Tibial artery (tissue), 4 donors: ENCODE measurements around the gene SGCE.

Source experiments
- DNase-seq, 2 donors: peaks; one replicate each; pipeline ENCODE4 v3.0.0-alpha.2; 2019
- H3K27ac ChIP-seq, 2 donors: fragments of 200-600 bp; sonication (generic) in 1 of 2; 1 replicate in 1 of 2; 2 replicates in 1 of 2; pipeline ENCODE4 v1.5.1; 2018 to 2019; ENCODE audit warnings: mild to moderate bottlenecking in 1 of 2
- H3K27me3 ChIP-seq, 2 donors: fragments of 200-600 bp; sonication (generic) in 1 of 2; one replicate each; pipeline versions ENCODE4 v1.5.1 to v1.6.0; 2016 to 2019
- H3K36me3 ChIP-seq, 3 donors: fragments of 200-600 bp; sonication (generic) in 2 of 3; one replicate each; pipeline ENCODE4 v1.5.1; 2016 to 2019; ENCODE audit warnings: mild to moderate bottlenecking in 2 of 3
- H3K4me1 ChIP-seq, 4 donors: fragments of 200-600 bp; sonication (generic) in 2 of 4; 1 replicate in 3 of 4; 2 replicates in 1 of 4; pipeline ENCODE4 v1.5.1; 2016 to 2019
- H3K4me3 ChIP-seq, 2 donors: fragments of 200-600 bp; sonication (generic) in 1 of 2; 1 replicate in 1 of 2; 2 replicates in 1 of 2; pipeline ENCODE4 v1.5.1; 2018 to 2019; ENCODE audit warnings: mild to moderate bottlenecking in 2 of 2
- H3K9me3 ChIP-seq, 3 donors: fragments of 200-600 bp; sonication (generic) in 1 of 3; one replicate each; pipeline ENCODE4 v1.5.1; 2016 to 2019
- CTCF ChIP-seq, 2 experiments: fragments of 200-600 bp in 1 of 2; fragments of 450-650 bp in 1 of 2; IDR thresholded peaks; one replicate each; pipeline ENCODE4 v1.5.1; 2017 to 2019; ENCODE audit warnings: antibody characterized with exemption in 2 of 2, mild to moderate bottlenecking in 1 of 2, moderate library complexity in 1 of 2
- intact Hi-C: fragments of 100-400 bp; cut with DNase I; formaldehyde crosslinking; loops from one replicate; pipeline ENCODE4 v1.15.0; 2023; ENCODE audit warnings: low total_unique reads

SGCE gene

DNA sequence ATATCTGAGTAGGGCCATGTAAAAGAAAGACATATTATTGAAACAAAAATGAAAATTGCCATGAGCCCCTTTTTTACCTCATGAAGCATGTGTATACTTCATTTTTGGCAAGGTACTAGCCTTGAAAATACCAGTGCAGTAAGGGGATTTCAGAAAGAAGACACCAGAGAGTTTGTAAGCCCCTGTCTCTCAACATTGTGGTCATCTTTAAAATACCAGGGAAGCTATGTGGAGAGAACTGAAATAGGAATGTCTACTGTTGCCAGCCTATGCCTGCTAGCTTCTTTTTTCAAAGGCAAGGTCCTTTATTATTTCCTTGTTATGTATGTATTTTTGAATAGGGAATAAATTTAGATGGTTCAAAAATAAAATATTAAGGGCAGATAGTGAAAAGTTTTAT is 88.5 kb downstream of the SGCE start:
- no peak for TF ChIP-seq CTCF (IDR thresholded peaks at IDR 0.05)
- peaks cover 0 to 6% (median 0%) of the 10 kb centered on the region in 3 donors for H3K9me3 ChIP-seq
- H3K4me3 ChIP-seq = no peak overlapping the region
- intact Hi-C loops = no loop called here
- no peaks in the 10 kb centered on the region for H3K4me1 ChIP-seq
- H3K27ac ChIP-seq = no peak overlapping the region
- peaks cover 0 to 7% (median 7%) of the 10 kb centered on the region in 3 donors for H3K36me3 ChIP-seq
- DNase-seq = no peak
- no peaks in the 10 kb centered on the region for H3K27me3 ChIP-seq

GRCh38 chr7:94565247-94565894 is 90.6 kb downstream of the SGCE start:
- intact Hi-C loops = no loop called here
- TF ChIP-seq CTCF (IDR thresholded peaks at IDR 0.05) = no peak
- DNase-seq = no peak
- Histone ChIP-seq H3K9me3 (no peaks in the 10 kb centered on the region), H3K27me3 (no peaks in the 10 kb centered on the region), H3K36me3 (peaks cover 0 to 1% (median under 1%) of the 10 kb centered on the region in 3 donors), H3K4me3 (no peak overlapping the region), H3K4me1 (no peaks in the 10 kb centered on the region), H3K27ac (no peak overlapping the region)

- DNase-seq = no peak
- no peak for TF ChIP-seq CTCF (IDR thresholded peaks at IDR 0.05)
- H3K9me3 ChIP-seq = no peaks in the 10 kb centered on the region
- H3K27ac ChIP-seq = no peak overlapping the region
- no peaks in the 10 kb centered on the region for H3K4me1 ChIP-seq
- intact Hi-C loops = no loop called here
- H3K4me3 ChIP-seq = no peak overlapping the region
- H3K27me3 ChIP-seq = no peaks in the 10 kb centered on the region
- H3K36me3 ChIP-seq = peaks cover 0 to 10% (median 3%) of the 10 kb centered on the region in 3 donors
Measured at GRCh38 chr7:94562525-94562924, 93.4 kb downstream of the SGCE start.

- Histone ChIP-seq H3K4me3 (no peak overlapping the region), H3K4me1 (no peaks in the 10 kb centered on the region), H3K36me3 (peaks cover 0 to 10% (median 3%) of the 10 kb centered on the region in 3 donors), H3K27me3 (no peaks in the 10 kb centered on the region), H3K9me3 (no peaks in the 10 kb centered on the region), H3K27ac (no peak overlapping the region)
- intact Hi-C loops = no loop called here
- TF ChIP-seq CTCF (IDR thresholded peaks at IDR 0.05) = no peak
- no peak for DNase-seq
Measured at GRCh38 chr7:94561841-94562514, 94.0 kb downstream of the SGCE start.

DNA sequence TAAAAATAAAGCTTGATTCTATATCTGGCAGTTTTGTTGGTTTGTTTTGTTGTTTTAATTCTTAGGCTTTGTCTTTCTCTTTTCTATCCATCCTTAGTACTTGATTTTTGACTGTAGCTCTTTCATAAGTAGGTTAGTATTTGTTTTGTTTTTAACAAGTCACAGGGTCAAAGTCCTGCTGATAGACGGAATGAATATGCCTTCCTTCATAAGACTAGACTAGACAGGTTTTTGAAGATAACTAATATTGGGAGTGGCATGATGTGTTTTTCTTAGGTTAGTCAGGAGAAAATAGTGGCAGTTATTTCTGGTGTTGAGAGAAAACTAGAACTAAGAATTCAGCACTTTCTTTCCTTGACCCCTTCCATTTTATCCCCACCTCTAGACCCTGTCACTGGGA is 96.0 kb downstream of the SGCE start:
- H3K36me3 ChIP-seq = peaks cover 3 to 18% (median 12%) of the 10 kb centered on the region in 3 donors
- TF ChIP-seq CTCF (IDR thresholded peaks at IDR 0.05) = no peak
- H3K27me3 ChIP-seq = no peaks in the 10 kb centered on the region
- H3K9me3 ChIP-seq = no peaks in the 10 kb centered on the region
- intact Hi-C loops = no loop called here
- no peak overlapping the region for H3K4me3 ChIP-seq
- DNase-seq = no peak
- H3K27ac ChIP-seq = no peak overlapping the region
- no peaks in the 10 kb centered on the region for H3K4me1 ChIP-seq
